ENCODE results near the gene YBX3.

Gene YBX3

DNA sequence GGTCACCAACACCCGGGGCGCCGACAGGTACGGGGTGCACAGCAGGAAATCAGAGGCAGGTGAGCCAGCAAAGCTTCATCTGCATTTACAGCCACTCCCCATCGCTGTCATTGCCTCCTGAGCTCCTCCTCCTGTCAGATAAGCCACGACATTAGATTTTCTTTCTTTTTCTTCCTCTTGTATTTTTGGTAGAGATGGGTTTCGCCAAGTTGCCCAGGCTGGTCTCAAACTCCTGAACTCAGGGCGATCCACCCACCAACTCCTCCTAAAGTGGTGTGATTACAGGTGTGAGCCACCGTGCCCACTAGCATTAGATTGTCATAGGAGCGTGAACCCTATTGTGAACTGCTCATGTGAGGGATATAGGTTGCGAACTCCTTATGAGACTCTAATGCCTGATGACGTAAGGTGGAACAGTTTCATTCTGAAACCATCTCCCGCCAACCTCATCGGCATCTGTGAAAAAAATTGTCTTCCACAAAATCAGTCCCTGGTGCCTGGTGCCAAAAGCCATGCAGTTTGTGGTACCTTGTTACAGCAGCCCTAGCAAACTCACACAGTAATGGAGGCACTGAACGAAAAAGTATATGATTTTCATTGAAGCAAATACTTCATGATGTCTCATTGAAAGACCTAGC, 50.8 kb downstream of the YBX3 start:
- no peak for DNase-seq

GRCh38 chr12:10669533-10669932, 53.6 kb downstream of the YBX3 start:
- no peak for DNase-seq

DNA sequence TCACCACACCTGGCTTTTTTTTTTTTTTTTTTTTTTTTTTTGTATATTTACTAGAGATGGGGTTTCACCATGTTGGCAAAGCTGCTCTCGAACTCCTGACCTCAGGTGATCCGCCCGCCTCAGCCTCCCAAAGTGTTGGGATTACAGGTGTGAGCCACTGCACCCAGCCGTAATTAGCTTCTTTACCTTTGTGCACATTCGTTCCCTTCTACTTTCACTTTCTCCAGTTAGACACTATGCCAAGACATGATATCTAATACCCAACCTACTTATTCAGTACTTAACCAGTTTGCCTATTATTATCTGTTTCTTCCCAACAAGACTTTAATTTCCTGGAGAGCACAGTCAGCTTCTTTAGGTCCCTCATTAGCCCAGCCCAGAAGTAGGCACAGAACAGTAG, 54.6 kb downstream of the YBX3 start:
- no peak for DNase-seq

- DNase-seq: no peak
Observed at GRCh38 chr12:10667581-10667980, 55.5 kb downstream of the YBX3 start.

DNA sequence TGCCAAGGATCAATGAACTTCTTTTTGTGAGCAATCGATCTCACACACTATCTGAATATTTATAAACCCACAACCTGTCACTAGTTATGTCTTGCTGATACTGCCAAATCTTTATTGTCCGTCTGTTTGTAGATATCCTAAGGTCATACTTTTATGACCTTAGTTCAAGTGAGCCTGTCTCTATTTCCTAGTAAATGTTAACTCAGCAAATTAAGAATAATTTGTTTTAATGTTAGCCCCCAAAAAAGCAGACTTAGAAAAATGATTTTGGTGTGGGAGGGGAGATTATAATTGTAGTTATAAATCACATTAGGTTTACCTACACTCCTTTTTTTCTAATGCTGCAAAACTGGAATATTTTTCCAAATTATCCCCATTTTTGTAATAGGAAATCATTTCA, 58.6 kb downstream of the YBX3 start:
- no peak for DNase-seq

DNA sequence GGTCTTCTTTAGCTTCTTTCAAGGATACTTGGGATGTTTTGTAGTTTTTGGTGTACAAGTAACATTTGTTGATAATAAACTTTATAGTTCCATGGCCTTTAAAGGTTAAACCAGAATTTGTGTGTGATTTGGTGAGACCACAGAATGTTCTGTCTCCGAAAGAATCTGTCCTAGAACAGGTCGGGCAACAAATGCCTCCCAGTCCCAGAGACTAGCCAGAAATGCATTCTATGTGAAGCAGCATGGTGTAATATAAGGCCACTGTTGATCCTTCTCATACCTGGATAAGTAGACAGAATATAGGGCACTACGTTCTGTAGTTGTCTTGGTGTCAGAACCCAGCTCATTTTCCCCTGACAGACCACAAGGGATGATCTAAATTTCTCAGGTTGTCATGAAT, 59.3 kb downstream of the YBX3 start:
- DNase-seq: no peak

DNA sequence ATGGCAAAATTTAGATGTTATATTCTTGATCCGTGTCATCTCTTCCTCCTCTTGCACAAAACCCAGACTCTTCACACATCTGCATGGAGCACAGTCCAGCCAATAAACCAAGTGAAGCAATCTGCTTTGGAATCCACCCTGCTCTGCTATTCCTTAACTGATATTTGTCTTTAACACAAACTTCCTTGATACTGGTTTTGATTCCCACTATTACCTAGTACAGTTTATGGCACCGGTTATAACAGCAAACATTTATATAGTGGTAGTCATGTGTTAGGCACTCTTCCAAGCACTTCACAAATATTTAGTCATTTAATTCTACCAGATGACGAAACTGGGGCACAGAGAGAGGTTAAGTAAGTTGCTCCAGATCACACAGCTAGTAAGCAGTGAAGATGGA, 61.8 kb downstream of the YBX3 start:
- no peak for DNase-seq

DNA sequence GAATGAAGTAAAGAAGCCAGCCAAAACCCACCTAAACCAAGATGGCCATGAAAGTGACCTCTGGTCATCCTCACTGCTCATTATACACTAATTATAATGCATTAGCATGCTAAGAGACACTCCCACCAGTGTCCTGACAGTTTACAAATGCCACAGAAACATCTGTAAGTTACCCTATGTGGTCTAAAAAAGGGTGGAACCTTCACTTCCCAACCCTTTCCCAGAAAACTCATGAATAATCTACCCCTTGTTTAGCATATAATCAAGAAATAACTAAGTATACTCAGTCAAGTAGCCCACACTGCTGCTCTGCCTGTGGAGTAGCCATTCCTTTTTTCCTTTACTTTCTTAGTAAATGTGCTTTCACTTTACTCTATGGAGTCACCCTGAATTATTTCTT, 69.1 kb downstream of the YBX3 start:
- DNase-seq: no peak

GRCh38 chr12:10652192-10652591, 70.9 kb downstream of the YBX3 start:
- DNase-seq: no peak

All from anterior cingulate cortex (tissue), 58 donors.